ENCODE data around the gene ROBO2.

GRCh38 chr3:77693147-77693546 is 653.2 kb downstream of the ROBO2 start:
- no peak for TF ChIP-seq CTCF (IDR thresholded peaks at IDR 0.05)
- TF ChIP-seq, protein P1, sequence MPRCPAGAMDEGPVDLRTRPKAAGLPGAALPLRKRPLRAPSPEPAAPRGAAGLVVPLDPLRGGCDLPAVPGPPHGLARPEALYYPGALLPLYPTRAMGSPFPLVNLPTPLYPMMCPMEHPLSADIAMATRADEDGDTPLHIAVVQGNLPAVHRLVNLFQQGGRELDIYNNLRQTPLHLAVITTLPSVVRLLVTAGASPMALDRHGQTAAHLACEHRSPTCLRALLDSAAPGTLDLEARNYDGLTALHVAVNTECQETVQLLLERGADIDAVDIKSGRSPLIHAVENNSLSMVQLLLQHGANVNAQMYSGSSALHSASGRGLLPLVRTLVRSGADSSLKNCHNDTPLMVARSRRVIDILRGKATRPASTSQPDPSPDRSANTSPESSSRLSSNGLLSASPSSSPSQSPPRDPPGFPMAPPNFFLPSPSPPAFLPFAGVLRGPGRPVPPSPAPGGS (IDR thresholded peaks at IDR 0.05), result no peak
- TF ChIP-seq RAD21 (conservative IDR thresholded peaks at IDR 0.05 in 1 of 2, IDR thresholded peaks at IDR 0.05 in 1 of 2), result no peak
- TF ChIP-seq BHLHE40 (IDR thresholded peaks at IDR 0.05; ENCODE audit: low read depth, low read length), result no peak
- no peak for TF ChIP-seq EP300 (IDR thresholded peaks at IDR 0.05)
- no peak for TF ChIP-seq JUNB (IDR thresholded peaks at IDR 0.05)
- no peak for TF ChIP-seq RFX5 (IDR thresholded peaks at IDR 0.05)
- TF ChIP-seq PBX3 (IDR thresholded peaks at IDR 0.05), result no peak
